ENCODE results near the gene CYP19A1. TPM values are rescaled to one million over a fixed set of nuclear protein-coding genes. Genes with fewer than 3 reads are reported as not detected.

Gene CYP19A1
- total and polyA plus RNA-seq, 4 donors: 0.03 to 124 (median 0.50) TPM; not detected in 1

GRCh38 chr15:51335538-51336410, 2.6 kb downstream of the CYP19A1 start:
- H3K9me3 ChIP-seq (ENCODE audit: control insufficient read depth in 4 of 4, low read length in 3 of 4): no peaks in the 10 kb centered on the region
- no peak overlapping the region for H3K27ac ChIP-seq (ENCODE audit: low read depth in 1 of 2, low read length in 2 of 2)
- no peak overlapping the region for H3K4me3 ChIP-seq (ENCODE audit: low read depth in 1 of 3, low read length in 3 of 3)
- H3K27me3 ChIP-seq (ENCODE audit: control insufficient read depth in 4 of 4, insufficient read depth in 4 of 4, low read length in 3 of 4): no peaks in the 10 kb centered on the region
- WGBS: 84% methylated on average over 9 of the region's 9 CpGs
- DNase-seq (ENCODE audit: low spot score): no peak
- no peaks in the 10 kb centered on the region for H3K36me3 ChIP-seq (ENCODE audit: control insufficient read depth in 4 of 4, insufficient read depth in 3 of 4, low read depth in 1 of 4, low read length in 3 of 4)
- no peak overlapping the region for H3K9ac ChIP-seq (ENCODE audit: low read depth in 1 of 2, low read length in 2 of 2)
- H3K4me1 ChIP-seq (ENCODE audit: control insufficient read depth in 4 of 4, insufficient read depth in 4 of 4, low read length in 3 of 4): no peaks in the 10 kb centered on the region
- TF ChIP-seq TAF1 (conservative IDR thresholded peaks at IDR 0.05) (no peak), SP1 (IDR thresholded peaks at IDR 0.05) (no peak), HNF4A (conservative IDR thresholded peaks at IDR 0.05) (no peak), EGR1 (IDR thresholded peaks at IDR 0.05; ENCODE audit: low read depth in 2 of 2) (no peak), RAD21 (IDR thresholded peaks at IDR 0.05) (no peak), JUND (IDR thresholded peaks at IDR 0.05) (no peak), NR2F2 (IDR thresholded peaks at IDR 0.05) (no peak), YY1 (IDR thresholded peaks at IDR 0.05) (no peak), MAX (IDR thresholded peaks at IDR 0.05) (no peak), HNF4G (IDR thresholded peaks at IDR 0.05) (no peak), FOXA2 (IDR thresholded peaks at IDR 0.05) (no peak), RXRA (IDR thresholded peaks at IDR 0.05) (no peak), CTCF (IDR thresholded peaks at IDR 0.05; ENCODE audit: low read depth, low read length, missing input control) (no peak), ZBTB33 (IDR thresholded peaks at IDR 0.05) (no peak)

- WGBS: 94% methylated on average over 5 of the region's 5 CpGs
Observed at GRCh38 chr15:51335087-51335486, 3.3 kb downstream of the CYP19A1 start.

More at GRCh38 chr15:51335087-51335486, 3.3 kb downstream of the CYP19A1 start:
- H3K9ac ChIP-seq (ENCODE audit: low read depth in 1 of 2, low read length in 2 of 2): no peak overlapping the region
- TF ChIP-seq RAD21 (IDR thresholded peaks at IDR 0.05): no peak
- no peak for TF ChIP-seq CTCF (IDR thresholded peaks at IDR 0.05; ENCODE audit: low read depth, low read length, missing input control)
- TF ChIP-seq EGR1 (IDR thresholded peaks at IDR 0.05; ENCODE audit: low read depth in 2 of 2): no peak
- no peak for TF ChIP-seq GABPA (IDR thresholded peaks at IDR 0.05 in 1 of 2, conservative IDR thresholded peaks at IDR 0.05 in 1 of 2)
- no peak overlapping the region for H3K4me3 ChIP-seq (ENCODE audit: low read depth in 1 of 3, low read length in 3 of 3)
- H3K4me1 ChIP-seq (ENCODE audit: control insufficient read depth in 4 of 4, insufficient read depth in 4 of 4, low read length in 3 of 4): no peaks in the 10 kb centered on the region
- no peaks in the 10 kb centered on the region for H3K9me3 ChIP-seq (ENCODE audit: control insufficient read depth in 4 of 4, low read length in 3 of 4)
- H3K27ac ChIP-seq (ENCODE audit: low read depth in 1 of 2, low read length in 2 of 2): no peak overlapping the region
- H3K36me3 ChIP-seq (ENCODE audit: control insufficient read depth in 4 of 4, insufficient read depth in 3 of 4, low read depth in 1 of 4, low read length in 3 of 4): no peaks in the 10 kb centered on the region
- DNase-seq (ENCODE audit: low spot score): no peak
- no peaks in the 10 kb centered on the region for H3K27me3 ChIP-seq (ENCODE audit: control insufficient read depth in 4 of 4, insufficient read depth in 4 of 4, low read length in 3 of 4)
